ENCODE measurements around the gene OMG. TPM values are rescaled to one million over a fixed set of nuclear protein-coding genes. Genes with fewer than 3 reads are reported as not detected.

The OMG gene
- not detected in 5 replicates for total RNA-seq (2022; extraction: Qiagen RNA extraction; ENCODE audit: low read depth)

DNA sequence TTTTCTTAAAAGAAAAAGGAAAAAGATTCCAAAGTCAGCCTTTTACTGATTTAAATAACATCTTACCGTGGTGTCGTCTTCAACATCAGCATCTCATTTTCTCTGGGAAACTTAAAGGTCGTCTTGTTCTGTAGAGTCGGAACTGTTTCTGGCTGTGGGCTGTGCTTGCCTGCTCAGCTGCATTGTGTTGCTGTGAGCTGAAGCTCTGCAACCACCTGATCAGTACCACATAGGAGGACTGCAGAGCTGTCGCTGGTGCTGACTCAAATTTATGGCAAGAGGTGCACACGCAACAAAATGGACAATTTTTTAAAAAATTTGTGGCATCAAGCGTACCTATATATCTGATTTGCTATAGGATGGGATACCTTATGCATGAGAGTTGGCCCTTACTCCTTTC is at the start of gene OMG:
OMG (minus strand) TSS at position 150 of the 400 bp plus-strand sequence. CDS start 908 bp downstream, outside the sequence.

DNA sequence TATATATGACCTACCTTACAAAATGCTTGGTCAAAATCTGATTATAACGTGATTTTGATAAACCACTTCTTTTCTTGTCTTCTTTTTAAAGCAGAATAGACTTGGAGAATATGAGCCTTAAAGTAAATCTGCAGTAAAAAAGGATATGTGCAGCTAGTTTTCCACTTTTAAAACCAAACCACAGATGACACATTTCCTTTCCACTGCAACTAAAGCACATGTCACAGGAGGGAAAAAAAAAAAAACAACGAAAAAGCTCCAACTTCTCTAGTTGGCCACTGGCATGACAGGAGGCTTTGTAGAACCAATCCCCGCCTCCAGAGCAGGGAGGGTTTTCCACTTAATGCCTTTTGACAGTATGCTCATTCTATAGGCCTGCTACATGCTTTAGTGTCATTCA is 24.4 kb upstream of the OMG start, which contains the start of gene EVI2A:
EVI2A (minus strand) TSS at position 142 of the 400 bp plus-strand sequence. CDS start 2,609 bp downstream, outside the sequence.

GRCh38 chr17:31313982-31314781 is 17.1 kb upstream of the OMG start, which contains the start of gene EVI2B:
EVI2B (minus strand) TSS chr17:31314054; CDS start chr17:31305609, 8,445 bp downstream.

Other genes with a start within 250 kb of the OMG start
- gene NF1, start 202.3 kb downstream of the OMG start, total RNA-seq (2022; extraction: Qiagen RNA extraction; ENCODE audit: low read depth) = 13.7 to 20.8 TPM (median 18.7 TPM) in 5 replicates
- 0.10 TPM in 1 of 5 replicates, not detected in the others for gene EVI2B, start 16.8 kb upstream of the OMG start, total RNA-seq (2022; extraction: Qiagen RNA extraction; ENCODE audit: low read depth)
- gene EVI2A, start 24.4 kb upstream of the OMG start, total RNA-seq (2022; extraction: Qiagen RNA extraction; ENCODE audit: low read depth) = not detected in 5 replicates
- 0.91 to 2.1 TPM (median 1.4 TPM) in 5 replicates for gene RAB11FIP4, start 94.4 kb upstream of the OMG start, total RNA-seq (2022; extraction: Qiagen RNA extraction; ENCODE audit: low read depth)